DMS 273 (cell line): ENCODE data around the gene DBP.

ENCODE experiments used
- DNase-seq: peaks from one replicate; lab custom pipeline; 2025; ENCODE audit not compliant: unreplicated experiment; lab: John Stamatoyannopoulos, UW

The DBP gene

GRCh38 chr19:48587387-48587786, 49.8 kb downstream of the DBP start:
- DNase-seq: no peak

DNA sequence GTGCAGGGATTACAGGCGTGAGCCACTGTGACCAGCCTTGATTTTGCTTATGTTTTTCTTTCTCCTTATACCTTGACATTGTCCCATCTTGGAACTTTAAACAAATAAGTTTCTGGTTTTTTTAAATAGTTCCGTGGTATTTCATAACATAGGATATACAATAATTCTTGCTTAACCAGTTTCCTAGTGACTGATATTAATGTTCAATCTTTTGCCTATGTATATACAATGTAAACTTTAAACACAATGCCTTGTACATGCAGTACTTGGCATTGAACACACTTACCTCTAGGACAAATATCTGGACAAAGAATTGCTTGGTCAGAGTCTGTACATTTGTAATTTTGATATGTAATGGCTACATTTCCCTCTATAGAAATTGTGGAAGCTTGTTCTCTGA, 55.0 kb downstream of the DBP start:
- DNase-seq: no peak
